HepG2 (cell line): ENCODE data around the gene CCDC178.

Source experiments
- KAT2B ChIP-seq: fragments of 150-350 bp; IDR thresholded peaks from 2 replicates; pipeline ENCODE4 v1.6.1; 2014; ENCODE audit warnings: low read depth, low read length, borderline replicate concordance
- NFYC ChIP-seq: IDR thresholded peaks from 2 replicates; pipeline ENCODE4 v1.6.1; 2016; ENCODE audit warnings: missing genetic modification reagents, missing compliant biosample characterization
- ZNF232 ChIP-seq: sonication (generic); formaldehyde crosslinking; IDR thresholded peaks from 2 replicates; pipeline ENCODE4 v1.4.0; 2020; ENCODE audit warnings: missing genetic modification reagents, borderline replicate concordance

DNA sequence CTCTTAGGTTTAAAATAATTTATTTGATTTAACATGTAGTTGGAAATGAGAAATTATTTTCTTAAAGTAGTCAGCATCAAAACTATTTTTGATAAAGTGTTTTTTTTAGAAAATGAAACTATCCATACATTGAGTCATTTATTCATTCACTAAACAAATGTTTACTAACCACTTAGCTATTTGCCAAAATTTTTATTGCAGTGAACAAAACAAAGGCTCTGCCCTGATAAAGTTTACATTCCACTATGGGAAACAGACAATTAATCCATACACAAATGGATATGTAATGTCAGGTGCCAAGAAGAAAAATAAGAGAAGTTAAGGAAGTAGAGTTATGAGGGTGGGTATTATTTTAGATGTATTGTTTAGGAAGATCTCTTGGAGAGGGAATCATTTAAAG is 19.1 kb upstream of the CCDC178 start:
- TF ChIP-seq ZNF232, result no peak
- TF ChIP-seq KAT2B, result no peak
- no peak for TF ChIP-seq NFYC (CRISPR knock-in tag)
